ENCODE data around the gene NOTO.

NOTO gene

DNA sequence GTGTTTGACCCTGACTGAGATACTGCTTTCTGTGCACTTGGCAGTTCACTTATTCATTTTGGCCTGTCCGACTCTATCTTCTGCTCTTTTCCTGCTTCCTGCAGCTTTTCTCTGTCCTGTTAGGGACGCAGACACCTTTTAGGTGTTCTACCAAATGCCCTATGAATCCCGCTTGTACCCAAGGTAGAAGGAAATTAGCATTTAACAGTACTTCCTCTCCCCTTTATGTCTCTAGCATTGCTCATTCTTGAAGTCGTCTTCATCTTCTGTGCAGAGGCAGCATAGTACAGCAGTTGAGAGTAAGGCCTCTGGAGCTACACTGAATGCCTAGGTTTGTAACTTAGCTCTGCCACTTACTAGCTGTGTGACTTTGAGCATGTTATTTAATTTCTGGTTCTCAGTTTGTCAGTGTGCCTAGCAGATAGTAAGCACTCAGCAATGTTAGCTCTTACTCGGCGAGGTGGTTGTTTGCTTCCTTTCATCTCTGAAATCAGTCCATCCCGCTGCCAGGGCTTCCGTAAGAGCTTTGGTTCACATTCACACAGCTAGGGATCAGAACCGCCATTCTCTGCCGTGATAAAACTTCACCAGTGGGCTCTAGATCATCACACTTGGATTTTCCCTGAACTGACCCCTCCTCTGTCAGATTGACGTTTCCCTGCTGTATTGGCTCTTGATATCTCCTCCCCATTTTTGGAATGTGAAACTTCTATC is 33.1 kb downstream of the NOTO start:
- DNase-seq: peak; percentile 13

DNA sequence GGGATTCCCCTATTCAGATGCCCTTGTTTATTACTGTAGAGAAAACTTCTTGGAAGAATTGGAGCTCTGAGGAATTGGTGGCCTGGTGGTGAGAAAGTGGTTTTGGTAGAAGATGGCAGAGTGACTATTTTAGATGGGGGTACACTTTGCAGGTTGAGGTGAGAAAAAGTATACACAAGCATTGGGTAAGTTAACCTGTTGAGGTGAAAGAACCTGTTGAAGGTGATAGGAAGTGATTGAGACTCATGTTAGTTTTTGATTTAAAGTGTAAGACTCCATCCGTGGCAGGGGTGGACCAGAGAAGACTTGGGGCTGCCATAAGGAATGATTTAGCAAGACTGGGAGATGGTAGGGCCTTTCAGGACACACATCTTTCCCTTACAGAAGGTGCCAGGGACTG is 34.8 kb downstream of the NOTO start:
- no peak for DNase-seq

DNA sequence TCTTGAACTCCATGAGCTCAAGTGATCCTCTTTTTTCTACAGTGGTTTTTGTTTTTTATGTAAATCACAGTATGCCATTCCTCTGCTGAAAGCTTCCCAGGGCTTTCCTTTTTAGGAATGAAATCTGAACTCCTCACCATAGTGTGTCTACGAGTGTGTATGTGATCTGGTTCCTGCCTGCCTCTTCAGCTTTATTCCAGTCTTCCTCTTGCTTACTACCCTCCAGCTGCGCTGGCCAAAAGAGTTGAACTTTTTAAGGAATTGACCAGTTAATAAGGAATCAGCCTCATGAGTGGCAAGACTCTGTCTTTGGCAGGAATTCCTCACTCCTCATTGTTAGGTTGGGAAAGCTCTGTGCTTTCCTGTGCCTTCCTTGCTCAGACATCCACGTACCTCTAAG is 35.8 kb downstream of the NOTO start:
- DNase-seq: no peak

DNA sequence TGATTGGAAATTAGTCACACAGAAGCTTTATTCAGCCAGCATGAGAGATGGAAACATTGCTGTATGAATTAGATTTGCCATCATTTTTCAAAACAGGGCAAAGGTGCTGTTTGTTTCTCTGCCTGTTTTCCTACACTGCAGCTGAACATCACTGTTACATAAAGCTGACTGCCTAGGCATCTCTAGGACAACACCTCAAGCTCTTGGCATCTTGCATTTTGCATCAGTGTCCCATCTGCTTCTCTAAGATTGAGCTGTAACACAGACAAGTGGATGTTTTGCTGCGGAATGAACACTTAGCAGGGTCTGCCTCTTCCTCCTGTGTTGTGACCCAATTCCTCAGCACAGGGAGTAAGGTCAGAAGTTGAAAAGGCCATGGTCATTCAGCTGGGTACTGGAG is 36.6 kb downstream of the NOTO start:
- no peak for DNase-seq

DNA sequence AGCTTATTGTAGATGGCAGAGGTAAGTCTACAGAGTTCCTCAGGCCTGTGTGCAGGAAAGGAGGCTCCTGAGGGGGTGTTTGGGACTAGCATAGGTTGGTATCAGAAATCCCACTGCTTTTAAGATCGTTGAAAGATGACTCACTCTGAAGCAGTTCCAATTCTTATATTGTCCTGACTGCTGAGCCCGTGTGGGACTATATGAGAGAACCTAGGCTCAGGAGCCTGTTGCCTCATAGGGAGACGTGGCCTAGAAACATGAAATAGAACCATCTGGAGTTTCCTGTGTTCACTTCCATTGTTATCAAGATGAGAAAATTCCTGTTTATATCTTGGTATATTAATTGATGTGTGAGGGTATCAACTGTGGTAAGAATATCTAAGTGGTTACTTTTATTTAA is 37.4 kb downstream of the NOTO start:
- DNase-seq: no peak

DNA sequence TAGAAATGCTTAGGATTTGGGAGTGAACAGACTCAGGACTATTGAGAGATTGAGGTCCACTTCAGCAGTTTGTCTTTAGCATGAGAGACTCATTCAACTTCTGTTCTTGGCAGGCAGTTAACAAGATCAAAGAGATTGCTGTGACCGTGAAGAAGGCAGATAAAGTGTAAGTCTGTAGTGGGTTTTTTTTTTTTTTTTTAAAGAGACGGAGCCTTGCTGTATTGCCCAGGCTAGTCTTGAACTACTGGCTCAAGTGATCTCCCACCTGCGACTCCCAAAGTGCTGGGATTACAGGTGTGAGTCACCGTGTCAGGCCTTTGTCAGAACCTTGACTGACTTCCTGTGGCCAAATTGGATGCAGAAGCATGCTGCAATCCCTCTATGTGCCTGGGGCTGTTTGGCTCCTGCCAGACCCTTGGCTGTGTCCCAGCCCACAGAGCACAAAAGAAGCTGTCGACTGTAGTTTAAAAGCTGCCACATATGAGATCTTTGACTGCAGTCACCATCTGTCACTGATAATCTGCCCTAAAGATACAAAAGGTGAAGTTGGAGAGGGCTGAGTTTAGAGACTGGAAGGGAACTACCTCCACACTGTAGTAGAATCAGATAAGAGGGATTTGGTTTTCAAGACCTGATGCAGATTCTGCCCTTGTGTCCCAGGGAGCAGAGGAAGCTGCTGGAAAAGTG is 41.7 kb downstream of the NOTO start:
- peak; percentile 63 for DNase-seq

DNA sequence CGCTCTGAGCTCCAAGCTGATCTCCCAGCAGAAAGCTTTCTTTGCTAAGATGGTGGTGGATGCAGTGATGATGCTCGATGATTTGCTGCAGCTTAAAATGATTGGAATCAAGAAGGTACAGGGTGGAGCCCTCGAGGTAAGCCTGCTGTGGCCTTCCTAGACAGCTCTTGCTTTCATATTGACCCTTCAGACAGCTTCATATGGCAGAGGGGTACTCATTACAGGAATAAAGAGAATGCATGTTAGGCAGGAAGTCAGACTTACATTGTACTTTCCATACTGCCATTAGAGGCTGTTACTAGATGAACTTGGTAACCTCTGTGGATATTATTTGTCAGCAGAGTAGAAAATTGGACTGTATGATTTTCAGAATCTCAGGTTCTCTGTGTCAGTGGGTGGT is 42.2 kb downstream of the NOTO start:
- DNase-seq: no peak

DNA sequence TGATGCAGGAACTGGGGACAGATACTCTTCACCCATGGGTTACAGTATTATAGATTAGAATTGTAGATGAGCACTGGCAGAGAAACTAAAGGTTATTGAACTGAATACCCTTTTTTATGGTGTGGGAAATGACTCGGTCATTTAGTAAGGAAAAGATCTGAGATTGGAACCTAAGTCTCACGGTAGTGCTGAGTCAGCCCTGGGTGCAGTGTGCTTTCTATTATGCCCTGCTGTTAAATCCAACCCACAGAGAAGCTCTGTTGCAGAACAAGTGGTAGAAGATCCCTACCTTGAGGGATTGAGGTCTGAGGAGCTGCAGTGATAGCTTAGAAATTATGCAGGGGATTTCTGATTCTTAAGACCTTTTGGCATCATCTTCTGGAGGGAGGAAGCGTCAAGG is 44.5 kb downstream of the NOTO start:
- no peak for DNase-seq

DNA sequence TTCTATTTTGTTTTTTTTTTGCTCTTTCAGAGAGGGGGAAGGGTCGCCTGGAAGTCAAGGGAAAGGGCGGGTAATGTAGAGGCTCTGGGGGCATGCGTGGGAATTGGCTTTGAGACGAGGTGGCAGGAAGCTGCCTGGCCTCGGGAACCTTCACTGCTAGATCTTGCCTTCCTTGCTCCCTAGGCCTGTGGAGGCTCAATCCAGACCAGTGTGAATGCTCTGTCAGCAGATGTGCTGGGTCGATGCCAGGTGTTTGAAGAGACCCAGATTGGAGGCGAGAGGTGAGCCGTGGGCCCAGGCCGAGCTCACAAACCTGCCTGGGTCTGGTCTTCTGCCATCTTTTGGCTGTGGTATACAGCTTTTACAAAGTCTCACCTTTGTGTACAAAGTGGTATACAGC is 47.3 kb downstream of the NOTO start:
- no peak for DNase-seq

DNA sequence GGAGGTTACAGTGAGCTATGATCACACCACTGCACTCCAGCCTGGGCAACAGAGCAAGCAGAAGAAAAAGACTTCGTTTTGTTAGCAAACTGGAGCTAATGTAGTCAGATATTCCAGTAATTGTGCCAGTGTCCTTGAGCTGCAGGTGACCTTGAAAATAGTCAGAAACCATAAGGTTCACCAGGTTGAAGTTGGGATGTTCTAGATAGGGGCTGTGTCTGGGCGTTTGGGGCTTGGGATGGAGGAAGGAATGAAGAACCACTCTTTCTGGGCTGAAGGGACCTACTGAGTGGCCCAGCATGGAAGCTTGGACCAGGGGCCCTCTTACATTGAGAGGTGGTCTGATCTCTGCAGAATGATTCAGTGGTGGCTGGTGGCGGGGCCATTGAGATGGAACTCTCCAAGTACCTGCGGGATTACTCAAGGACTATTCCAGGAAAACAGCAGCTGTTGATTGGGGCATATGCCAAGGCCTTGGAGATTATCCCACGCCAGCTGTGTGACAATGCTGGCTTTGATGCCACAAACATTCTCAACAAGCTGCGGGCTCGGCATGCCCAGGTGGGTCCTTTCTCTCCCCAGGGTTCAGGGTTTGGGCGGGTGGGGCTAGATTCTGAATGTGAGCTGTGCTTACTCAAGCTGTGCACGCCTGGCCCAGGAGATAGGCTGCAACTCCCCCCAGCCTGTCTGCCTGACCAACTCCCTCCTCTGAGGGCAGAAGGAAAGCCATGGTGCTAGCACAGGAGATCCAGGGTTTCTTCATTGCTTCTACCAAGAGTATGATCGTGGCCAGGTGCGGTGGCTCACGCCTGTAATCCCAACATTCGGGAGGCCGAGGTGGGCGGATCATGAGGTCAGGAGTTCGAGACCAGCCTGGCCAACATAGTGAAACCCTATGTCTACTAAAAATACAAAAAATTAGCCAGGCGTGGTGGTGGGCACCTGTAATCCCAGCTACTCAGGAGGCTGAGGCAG is 48.8 kb downstream of the NOTO start:
- DNase-seq: no peak

DNA sequence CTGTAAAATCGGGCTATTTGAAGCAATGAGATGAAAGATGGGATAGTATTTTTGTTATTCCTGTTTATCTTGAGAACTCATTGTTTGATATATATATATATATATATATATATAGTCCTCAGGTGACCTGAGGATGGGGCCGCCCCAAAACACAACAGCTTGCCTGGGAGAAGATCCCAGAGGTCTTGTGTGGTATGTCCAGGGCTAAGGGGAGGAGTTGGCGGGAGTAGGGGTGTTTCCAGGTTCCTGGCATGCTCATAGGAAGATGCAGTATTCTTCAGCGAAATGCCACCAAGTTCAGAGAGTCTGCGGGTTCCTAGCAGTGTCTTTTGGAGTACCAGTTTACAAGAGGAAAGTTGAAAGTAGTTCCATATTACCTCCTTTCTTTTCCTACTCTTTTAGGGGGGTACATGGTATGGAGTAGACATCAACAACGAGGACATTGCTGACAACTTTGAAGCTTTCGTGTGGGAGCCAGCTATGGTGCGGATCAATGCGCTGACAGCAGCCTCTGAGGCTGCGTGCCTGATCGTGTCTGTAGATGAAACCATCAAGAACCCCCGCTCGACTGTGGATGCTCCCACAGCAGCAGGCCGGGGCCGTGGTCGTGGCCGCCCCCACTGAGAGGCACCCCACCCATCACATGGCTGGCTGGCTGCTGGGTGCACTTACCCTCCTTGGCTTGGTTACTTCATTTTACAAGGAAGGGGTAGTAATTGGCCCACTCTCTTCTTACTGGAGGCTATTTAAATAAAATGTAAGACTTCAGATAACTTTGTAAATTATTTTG is 50.1 kb downstream of the NOTO start:
- no peak for DNase-seq

DNA sequence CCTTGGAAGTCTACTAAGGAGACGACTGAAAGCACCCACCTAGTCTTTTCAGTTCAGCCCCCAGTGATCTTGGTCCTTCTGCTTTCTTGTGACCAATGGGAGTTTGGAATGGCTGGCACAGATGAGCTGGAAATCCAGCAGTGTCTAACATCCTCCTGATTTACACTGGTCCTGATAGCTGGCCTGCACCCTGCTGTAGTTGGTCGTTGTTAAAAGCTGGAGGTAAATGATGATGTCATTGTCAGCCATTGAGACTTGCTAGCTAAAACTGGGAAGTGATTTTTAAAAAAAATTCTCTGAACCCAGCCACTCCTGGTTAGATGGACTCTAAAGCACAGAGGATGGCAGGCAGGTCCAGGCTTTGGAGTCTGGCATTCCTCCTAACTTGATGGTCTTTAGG is 51.0 kb downstream of the NOTO start:
- DNase-seq: no peak

DNA sequence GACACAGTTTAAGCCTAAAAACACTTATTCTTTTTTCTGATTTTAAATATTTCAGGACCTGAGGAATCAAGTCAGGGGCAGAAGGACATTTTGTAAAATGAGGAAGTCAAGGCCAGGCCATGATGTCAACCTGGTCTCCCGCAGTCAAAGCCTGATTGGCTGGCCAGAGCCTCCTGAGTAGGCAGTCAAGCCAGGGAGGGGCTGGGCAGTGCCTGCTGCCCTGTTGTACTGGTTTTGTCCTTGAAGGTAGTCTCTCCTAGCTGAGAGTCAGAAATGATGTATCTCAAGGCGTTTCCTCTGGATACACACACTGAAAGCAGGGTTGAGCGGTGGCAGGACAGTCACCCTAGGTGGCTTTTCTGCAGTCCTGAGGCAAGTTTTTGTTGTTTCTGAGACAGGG is 51.5 kb downstream of the NOTO start:
- peak; percentile 20 for DNase-seq

DNA sequence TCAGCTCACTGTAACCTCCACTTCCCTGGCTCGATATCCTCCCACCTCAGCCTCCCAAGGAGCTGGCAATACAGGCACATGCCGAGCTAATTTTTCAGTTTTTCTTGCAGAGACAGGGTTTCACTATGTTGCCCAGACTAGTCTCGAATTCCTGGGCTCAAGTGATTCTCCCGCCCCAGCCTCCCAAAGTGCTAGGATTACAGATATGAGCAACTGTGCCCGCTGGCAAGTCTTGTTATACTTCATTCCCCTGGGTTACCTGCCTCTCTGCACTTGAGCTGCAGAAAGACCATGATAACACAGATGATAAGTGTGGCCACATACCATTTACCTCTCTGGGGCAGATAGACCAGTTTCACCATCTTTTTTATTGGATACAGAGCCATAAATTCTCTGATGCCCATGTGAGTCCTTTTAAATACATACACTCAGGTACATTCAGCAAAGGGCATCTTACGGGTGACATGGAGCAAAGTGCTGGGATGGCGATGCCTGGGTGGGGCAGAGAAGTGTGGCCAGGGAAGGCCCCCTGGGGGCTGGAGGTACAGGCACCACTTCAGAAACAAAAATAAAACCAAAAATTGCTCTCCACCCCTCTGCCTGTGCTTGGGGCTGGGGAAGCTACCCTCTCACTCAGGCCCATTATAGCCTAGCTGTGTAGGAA is 52.1 kb downstream of the NOTO start:
- DNase-seq: no peak

DNA sequence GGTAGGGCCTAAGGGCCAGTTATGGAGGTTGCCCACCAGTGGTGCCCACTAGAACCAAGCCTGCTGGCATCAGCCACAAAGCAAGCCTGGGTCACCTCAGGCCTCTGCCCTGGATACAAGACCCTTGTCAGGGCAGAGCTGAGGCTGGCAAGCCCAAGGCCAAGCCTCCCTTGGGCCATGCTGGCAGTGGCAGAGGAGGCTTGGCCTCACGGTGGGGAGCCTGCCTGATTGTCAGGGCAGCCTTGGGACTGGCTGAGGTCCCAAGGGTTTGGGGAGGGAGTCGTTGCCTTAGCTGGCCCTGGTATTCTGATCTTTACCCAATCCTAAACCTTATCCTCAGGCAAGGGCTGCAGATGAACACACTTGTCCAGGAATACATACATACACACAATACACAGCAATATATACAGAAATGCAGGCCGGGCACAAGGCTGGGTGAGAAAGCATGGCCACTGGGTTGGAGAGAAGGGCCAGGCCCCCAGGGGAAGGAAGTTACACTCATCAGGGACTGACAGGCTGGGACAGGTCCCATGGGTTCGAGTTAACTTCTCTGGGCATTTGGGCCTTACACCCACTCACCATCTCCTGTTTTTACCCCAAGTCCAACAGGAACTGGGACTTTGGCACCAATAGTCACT is 52.8 kb downstream of the NOTO start:
- no peak for DNase-seq

DNA sequence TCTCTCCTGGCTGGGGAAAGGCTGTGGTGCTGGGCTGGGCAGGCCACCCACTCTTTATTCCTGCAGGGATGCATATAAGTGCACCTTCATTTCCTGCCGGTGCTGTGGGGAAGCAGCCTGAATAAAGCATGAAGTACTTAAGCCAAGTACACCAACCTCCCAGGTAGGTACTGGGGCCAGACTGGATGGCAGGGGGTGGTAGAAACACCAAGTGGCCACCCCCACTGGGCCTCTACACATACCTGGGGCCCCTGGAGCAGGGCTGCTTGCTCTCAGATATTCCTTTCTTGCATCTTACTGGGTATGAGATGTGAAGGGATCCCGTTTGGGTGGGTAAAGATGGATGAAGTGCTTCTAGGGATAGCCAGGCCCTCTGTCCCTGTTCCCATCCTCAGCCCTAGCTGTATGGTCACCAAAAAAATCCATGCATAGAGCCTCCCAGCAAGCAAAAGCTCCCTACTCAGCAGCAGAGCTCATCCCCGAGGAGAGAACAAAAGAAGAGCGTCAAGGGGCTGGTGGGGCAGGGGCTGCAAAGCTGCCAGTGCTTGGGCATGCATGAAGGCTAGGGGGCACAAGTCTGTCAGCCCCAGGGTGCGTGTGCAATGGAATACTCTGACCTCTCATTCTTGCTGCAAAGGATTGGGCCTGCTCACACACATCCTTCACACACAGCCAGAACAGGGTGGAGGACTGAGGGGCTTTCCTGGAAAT is 53.7 kb downstream of the NOTO start:
- no peak for DNase-seq

DNA sequence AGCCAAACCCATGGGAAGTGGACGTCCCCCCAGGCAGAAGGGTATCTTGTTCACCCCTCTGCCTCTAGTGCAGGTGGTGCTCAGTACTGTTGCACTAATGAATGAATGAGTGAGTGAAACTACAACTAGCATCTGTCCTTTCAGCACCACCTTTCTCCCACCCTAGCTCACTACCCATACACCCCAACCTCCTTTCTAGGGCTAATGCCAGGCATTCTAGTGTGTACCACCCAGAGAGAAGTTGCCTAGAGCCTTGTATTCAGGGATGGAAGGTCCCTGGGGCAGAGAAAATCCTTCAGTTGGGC is 54.2 kb downstream of the NOTO start:
- no peak for DNase-seq

DNA sequence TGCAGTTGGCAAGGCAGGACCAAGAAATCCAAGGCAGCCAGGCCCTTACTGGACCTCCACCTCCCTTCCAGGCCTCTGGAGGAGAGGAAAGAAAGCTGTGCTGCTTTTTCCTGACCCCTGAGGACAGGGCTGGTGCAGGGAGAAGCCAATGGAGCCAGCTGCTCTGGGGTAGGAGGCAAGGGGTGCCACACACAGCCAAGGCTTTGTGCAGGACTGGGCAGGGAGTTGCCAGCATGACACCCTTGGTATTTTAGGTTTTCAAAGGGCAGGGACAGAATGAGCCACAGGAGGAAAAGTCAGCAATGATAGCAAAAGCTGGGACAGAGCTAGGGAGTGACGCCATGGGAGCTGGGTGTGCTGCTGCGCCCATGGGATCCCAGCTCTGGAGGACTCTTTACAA is 54.6 kb downstream of the NOTO start:
- no peak for DNase-seq

DNA sequence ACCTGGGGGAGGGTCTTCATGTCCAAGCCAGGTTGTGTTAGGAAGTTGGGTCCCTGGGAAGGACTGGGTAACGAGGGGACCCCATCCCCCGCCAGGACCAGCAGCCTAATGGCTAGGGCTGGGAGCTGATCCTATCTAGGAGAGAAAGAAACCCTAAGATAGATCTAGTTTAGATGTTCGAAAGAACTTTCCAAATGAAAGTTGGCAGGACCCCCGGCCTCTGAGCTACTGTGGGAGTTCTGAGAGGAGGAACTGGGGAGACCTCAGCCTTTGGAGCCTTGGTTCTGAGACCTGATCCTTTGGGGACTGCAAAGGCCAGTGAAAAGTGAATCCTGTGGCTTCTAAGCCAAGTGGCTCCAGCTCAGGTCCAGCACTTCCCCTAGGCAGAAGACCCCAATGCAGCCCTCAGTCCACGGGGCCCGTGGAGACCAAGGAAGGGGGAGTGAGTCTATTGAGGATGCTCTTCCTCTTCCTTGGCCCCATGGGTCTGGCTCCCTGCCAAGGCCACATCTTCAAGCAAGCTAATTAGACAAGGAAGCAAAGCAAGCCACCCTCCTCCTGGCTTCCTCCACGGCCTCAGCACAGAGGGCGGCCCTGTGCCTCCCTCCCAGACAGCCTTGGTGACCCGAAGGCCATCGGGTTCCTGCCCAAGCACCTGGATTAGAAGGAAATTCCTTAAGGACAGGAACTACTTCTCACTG is 55.2 kb downstream of the NOTO start:
- peak; percentile 43 for DNase-seq

DNA sequence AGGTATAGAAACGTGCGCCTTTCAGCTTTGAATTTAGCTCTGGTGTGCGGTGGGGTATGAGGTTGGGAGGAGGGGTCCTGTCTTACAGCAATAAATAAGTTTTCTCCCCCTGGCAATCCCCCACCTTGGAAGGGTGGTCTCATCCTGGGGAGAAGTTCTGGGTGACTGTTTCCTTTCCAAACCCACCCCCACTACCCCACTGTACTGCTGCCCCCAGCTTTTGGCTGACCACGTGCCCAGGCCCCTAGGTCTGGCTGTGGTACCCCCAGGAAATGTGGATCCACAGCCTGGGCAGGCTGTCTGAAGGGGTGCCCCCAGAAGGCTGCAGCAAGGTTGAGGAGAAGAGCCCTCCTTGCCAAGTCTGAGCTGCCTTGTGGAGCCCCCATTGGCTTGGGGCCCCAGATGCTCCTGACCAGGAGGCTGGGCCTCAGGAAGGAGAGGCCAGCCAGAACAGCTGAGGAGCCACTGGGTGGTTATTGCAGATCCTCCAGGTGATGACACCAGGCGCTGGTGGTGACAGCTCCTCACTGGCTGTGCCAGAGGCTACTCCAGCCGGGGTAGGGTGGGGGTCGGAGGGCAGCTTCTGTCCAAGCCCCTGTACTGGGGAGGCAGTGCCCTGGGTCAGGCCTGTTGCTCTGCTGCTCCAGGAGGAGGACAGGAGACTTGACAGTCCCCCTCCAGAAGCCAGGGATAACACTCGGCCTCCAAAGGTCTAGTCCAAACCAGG is 56.0 kb downstream of the NOTO start:
- DNase-seq: no peak
